ENCODE results near the gene C2. TPM values are rescaled to one million over a fixed set of nuclear protein-coding genes. Genes with fewer than 3 reads are reported as not detected.

The C2 gene
- total RNA-seq, 1 experiment from 2014 or later: 1.3 TPM

DNA sequence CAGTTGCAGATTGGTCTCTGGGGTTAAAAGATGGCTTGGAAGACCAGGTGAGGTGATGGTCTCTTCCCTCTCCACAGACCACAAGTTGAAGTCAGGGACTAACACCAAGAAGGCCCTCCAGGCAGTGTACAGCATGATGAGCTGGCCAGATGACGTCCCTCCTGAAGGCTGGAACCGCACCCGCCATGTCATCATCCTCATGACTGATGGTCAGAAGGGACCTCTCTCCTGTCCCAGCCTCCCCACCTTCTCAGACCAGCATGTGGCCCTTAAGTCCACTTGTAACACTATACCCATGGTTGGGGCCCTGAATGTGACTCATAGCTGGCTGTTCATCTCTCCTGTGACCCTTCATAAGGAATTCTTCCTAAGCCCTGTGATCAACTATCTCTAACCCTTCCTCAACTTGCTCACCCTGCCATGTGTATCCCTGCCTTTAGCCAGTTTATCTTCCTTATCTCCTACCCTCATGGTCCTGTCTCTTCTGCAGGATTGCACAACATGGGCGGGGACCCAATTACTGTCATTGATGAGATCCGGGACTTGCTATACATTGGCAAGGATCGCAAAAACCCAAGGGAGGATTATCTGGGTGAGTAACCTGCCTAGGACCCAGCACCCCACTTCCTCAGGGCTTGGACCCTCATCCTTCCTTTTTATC, 21.4 kb downstream of the C2 start:
- ChIA-PET POLR2A (interaction anchor here (1.1 kb wide), 1 partner anchor 179 kb away, joined by 4 read pairs; no protein-coding TSS in a partner anchor), CTCF (no interaction called here)
- ATAC-seq (no peak), DNase-seq (ENCODE audit: low spot score) (no peak)
- Mint-ChIP-seq H3K4me1 (peaks cover 4% of the 10 kb centered on the region; the same call in 1 of the 2 replicates), H3K27me3 (ENCODE audit: low read depth) (peaks cover 45% of the 10 kb centered on the region), H3K36me3 (peaks cover 21% of the 10 kb centered on the region), H3K27ac (no peak overlapping the region), H3K4me3 (no peak overlapping the region), H3K9me3 (no peaks in the 10 kb centered on the region)
- TF ChIP-seq GRHL2 (CRISPR knock-in tag; IDR thresholded peaks at IDR 0.05; ENCODE audit: insufficient replicate concordance, severe bottlenecking) (no peak), MAX (CRISPR knock-in tag; IDR thresholded peaks at IDR 0.05) (no peak), HMGA2 (CRISPR knock-in tag; IDR thresholded peaks at IDR 0.05) (no peak), SMAD3 (CRISPR knock-in tag; IDR thresholded peaks at IDR 0.05; ENCODE audit: borderline replicate concordance) (no peak), ZNF396 (CRISPR knock-in tag; IDR thresholded peaks at IDR 0.05; ENCODE audit: borderline replicate concordance) (no peak), KAT7 (CRISPR knock-in tag; IDR thresholded peaks at IDR 0.05; ENCODE audit: borderline replicate concordance) (no peak), TP53 (CRISPR knock-in tag; IDR thresholded peaks at IDR 0.05) (no peak), TCF7 (CRISPR knock-in tag; IDR thresholded peaks at IDR 0.05; ENCODE audit: low read depth) (no peak)

GRCh38 chr6:31949926-31950548, 22.5 kb downstream of the C2 start:
- no peak for DNase-seq (ENCODE audit: low spot score)
- H3K27me3 Mint-ChIP-seq (ENCODE audit: low read depth): peaks cover 36% of the 10 kb centered on the region
- CTCF ChIA-PET: interaction anchor here (0.6 kb wide), 1 partner anchor 403 kb away, joined by 4 read pairs; the partner anchor contains the start of gene NFKBIL1
- no peak overlapping the region for H3K4me3 Mint-ChIP-seq
- no peaks in the 10 kb centered on the region for H3K9me3 Mint-ChIP-seq
- POLR2A ChIA-PET: no interaction called here
- peaks cover 4% of the 10 kb centered on the region; the same call in 1 of the 2 replicates for H3K4me1 Mint-ChIP-seq
- H3K27ac Mint-ChIP-seq: no peak overlapping the region
- H3K36me3 Mint-ChIP-seq: peaks cover 32% of the 10 kb centered on the region
- no peak for TF ChIP-seq FOXJ3 (CRISPR knock-in tag; IDR thresholded peaks at IDR 0.05; ENCODE audit: borderline replicate concordance)
- TF ChIP-seq AR (CRISPR knock-in tag; IDR thresholded peaks at IDR 0.05): no peak
- no peak for TF ChIP-seq NR2C2 (CRISPR knock-in tag; IDR thresholded peaks at IDR 0.05)
- no peak for TF ChIP-seq ESRRA (CRISPR knock-in tag; IDR thresholded peaks at IDR 0.05; ENCODE audit: borderline replicate concordance)
- no peak for TF ChIP-seq NR1H2 (CRISPR knock-in tag; IDR thresholded peaks at IDR 0.05)
- TF ChIP-seq JUN (CRISPR knock-in tag; IDR thresholded peaks at IDR 0.05): no peak
- TF ChIP-seq ZNF138 (CRISPR knock-in tag; conservative IDR thresholded peaks at IDR 0.05): no peak
- no peak for TF ChIP-seq SMAD3 (CRISPR knock-in tag; IDR thresholded peaks at IDR 0.05; ENCODE audit: borderline replicate concordance)
- TF ChIP-seq, protein P1, sequence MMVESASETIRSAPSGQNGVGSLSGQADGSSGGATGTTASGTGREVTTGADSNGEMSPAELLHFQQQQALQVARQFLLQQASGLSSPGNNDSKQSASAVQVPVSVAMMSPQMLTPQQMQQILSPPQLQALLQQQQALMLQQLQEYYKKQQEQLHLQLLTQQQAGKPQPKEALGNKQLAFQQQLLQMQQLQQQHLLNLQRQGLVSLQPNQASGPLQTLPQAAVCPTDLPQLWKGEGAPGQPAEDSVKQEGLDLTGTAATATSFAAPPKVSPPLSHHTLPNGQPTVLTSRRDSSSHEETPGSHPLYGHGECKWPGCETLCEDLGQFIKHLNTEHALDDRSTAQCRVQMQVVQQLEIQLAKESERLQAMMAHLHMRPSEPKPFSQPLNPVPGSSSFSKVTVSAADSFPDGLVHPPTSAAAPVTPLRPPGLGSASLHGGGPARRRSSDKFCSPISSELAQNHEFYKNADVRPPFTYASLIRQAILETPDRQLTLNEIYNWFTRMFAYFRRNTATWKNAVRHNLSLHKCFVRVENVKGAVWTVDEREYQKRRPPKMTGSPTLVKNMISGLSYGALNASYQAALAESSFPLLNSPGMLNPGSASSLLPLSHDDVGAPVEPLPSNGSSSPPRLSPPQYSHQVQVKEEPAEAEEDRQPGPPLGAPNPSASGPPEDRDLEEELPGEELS (CRISPR knock-in tag; IDR thresholded peaks at IDR 0.05): no peak
- no peak for TF ChIP-seq MAX (CRISPR knock-in tag; IDR thresholded peaks at IDR 0.05)
- TF ChIP-seq, protein P2, sequence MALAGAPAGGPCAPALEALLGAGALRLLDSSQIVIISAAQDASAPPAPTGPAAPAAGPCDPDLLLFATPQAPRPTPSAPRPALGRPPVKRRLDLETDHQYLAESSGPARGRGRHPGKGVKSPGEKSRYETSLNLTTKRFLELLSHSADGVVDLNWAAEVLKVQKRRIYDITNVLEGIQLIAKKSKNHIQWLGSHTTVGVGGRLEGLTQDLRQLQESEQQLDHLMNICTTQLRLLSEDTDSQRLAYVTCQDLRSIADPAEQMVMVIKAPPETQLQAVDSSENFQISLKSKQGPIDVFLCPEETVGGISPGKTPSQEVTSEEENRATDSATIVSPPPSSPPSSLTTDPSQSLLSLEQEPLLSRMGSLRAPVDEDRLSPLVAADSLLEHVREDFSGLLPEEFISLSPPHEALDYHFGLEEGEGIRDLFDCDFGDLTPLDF (CRISPR knock-in tag; IDR thresholded peaks at IDR 0.05): no peak
- TF ChIP-seq ERG (CRISPR knock-in tag; IDR thresholded peaks at IDR 0.05): no peak
- TF ChIP-seq, protein P3, sequence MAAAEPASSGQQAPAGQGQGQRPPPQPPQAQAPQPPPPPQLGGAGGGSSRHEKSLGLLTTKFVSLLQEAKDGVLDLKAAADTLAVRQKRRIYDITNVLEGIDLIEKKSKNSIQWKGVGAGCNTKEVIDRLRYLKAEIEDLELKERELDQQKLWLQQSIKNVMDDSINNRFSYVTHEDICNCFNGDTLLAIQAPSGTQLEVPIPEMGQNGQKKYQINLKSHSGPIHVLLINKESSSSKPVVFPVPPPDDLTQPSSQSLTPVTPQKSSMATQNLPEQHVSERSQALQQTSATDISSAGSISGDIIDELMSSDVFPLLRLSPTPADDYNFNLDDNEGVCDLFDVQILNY (CRISPR knock-in tag; IDR thresholded peaks at IDR 0.05): no peak
- no peak for TF ChIP-seq ZBTB43 (CRISPR knock-in tag; IDR thresholded peaks at IDR 0.05)
- no peak for TF ChIP-seq ZNF423 (CRISPR knock-in tag; IDR thresholded peaks at IDR 0.05)
- TF ChIP-seq OVOL2 (CRISPR knock-in tag; IDR thresholded peaks at IDR 0.05; ENCODE audit: borderline replicate concordance): no peak
- TF ChIP-seq, protein P4, sequence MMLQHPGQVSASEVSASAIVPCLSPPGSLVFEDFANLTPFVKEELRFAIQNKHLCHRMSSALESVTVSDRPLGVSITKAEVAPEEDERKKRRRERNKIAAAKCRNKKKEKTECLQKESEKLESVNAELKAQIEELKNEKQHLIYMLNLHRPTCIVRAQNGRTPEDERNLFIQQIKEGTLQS (CRISPR knock-in tag; conservative IDR thresholded peaks at IDR 0.05): no peak
- ATAC-seq: no peak
